ENCODE data around the gene VSIG4.

DNA sequence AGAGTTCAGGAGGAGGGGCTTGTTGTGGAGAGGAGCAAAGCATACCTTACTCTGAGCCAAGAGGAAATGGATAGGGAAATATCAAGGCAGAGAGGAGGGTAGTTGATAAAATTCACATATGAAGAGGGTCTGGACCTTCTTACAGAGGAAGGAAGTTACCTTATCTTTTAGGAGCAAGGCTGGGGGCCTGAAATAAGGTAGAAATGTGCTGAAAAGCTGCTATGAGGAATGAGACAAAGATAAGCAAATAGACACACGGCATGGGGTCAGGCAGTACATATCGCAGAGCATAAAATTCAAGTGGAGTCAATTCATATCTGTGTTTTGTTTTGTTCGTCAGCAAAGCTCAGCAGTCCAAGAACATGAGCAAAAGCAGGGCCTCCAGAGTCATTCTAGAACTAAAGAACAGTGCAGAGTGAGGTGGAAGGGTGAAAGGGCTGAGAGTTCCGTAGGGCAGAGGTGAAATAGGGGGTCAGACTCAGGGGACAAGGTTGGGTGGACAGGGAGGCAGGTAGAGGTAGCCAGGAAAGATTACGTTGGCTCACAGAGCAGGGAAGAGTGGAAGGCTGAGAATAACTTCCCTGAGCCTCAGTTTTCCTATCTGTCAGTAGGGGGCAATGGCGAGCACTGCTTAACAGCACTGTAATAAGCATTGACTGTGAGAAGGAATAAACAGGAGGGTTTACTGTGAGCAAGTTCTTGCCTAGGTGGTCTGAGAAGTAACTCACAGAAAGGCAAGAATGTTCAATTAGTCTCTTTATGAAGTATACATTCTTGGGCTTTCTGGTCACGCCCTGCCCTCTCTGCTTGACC lies 9.2 kb downstream of the VSIG4 start:
- TF ChIP-seq, protein P1, sequence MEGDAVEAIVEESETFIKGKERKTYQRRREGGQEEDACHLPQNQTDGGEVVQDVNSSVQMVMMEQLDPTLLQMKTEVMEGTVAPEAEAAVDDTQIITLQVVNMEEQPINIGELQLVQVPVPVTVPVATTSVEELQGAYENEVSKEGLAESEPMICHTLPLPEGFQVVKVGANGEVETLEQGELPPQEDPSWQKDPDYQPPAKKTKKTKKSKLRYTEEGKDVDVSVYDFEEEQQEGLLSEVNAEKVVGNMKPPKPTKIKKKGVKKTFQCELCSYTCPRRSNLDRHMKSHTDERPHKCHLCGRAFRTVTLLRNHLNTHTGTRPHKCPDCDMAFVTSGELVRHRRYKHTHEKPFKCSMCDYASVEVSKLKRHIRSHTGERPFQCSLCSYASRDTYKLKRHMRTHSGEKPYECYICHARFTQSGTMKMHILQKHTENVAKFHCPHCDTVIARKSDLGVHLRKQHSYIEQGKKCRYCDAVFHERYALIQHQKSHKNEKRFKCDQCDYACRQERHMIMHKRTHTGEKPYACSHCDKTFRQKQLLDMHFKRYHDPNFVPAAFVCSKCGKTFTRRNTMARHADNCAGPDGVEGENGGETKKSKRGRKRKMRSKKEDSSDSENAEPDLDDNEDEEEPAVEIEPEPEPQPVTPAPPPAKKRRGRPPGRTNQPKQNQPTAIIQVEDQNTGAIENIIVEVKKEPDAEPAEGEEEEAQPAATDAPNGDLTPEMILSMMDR (IDR thresholded peaks at IDR 0.05): peak in 1 of 2 donors; percentile 9
- TF ChIP-seq POLR2A (IDR thresholded peaks at IDR 0.05) (no peak), EP300 (IDR thresholded peaks at IDR 0.05) (no peak), POLR2AphosphoS5 (IDR thresholded peaks at IDR 0.05) (no peak)
